ENCODE results near the gene MAP3K10.

DNA sequence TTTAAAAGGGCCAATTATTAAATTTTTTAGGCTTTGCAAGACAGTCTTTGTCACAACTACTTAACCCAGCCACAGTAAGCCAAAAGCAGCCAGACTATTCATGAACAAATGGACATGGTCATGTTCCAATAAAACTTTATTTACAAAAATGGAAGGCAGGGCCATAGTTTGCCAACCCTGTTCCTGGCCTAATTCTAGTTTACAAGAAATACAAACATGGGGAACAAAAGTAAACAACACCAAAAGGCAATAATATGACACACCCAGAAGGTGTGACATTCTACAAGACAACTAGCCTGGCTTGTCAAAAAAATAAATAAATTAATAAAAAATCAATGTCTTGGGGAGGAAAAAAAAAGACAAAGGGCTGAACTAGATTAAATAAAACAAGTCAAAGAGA lies 60.0 kb downstream of the MAP3K10 start:
- TF ChIP-seq, protein P1, sequence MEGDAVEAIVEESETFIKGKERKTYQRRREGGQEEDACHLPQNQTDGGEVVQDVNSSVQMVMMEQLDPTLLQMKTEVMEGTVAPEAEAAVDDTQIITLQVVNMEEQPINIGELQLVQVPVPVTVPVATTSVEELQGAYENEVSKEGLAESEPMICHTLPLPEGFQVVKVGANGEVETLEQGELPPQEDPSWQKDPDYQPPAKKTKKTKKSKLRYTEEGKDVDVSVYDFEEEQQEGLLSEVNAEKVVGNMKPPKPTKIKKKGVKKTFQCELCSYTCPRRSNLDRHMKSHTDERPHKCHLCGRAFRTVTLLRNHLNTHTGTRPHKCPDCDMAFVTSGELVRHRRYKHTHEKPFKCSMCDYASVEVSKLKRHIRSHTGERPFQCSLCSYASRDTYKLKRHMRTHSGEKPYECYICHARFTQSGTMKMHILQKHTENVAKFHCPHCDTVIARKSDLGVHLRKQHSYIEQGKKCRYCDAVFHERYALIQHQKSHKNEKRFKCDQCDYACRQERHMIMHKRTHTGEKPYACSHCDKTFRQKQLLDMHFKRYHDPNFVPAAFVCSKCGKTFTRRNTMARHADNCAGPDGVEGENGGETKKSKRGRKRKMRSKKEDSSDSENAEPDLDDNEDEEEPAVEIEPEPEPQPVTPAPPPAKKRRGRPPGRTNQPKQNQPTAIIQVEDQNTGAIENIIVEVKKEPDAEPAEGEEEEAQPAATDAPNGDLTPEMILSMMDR (IDR thresholded peaks at IDR 0.05), result no peak
- TF ChIP-seq POLR2A (IDR thresholded peaks at IDR 0.05), result no peak

All from adrenal gland (tissue), 5 donors.